ENCODE data around the gene TPRKB. TPM values are rescaled to one million over a fixed set of nuclear protein-coding genes. Genes with fewer than 3 reads are reported as not detected.
A peak's percentile ranks its signal among the peaks of the same experiment; 100 is the strongest.
"Not testable (repeated sequence)": the region's sequence is repeated elsewhere in the genome, so short reads cannot be mapped to it uniquely, and the experiment has no call there.

TPRKB gene
- total and polyA plus RNA-seq, 8 donors: 15.3 to 79.1 (median 71.8) TPM

DNA sequence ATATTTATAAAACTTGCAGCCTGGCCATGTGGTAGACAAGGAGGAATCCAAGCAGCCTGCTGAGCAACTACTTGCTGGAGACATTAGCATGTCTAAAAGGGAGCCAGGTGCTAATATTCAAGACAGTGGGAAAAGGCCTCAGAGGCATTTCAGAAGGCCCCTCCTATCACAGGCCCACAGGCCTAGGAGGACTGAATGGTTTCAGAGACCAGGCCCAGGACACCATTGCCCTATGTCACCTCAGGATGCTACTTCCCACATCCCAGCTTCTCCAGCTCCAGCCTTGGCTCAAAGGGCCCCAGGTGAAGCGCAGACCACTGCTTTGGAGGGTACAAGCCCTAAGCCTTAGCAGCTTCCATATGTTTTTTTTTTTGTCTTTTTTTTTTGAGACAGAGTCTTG lies 39.0 kb downstream of the TPRKB start:
- H3K4me1 ChIP-seq: peaks cover 0 to 13% of the 10 kb centered on the region in 2 donors
- H3K27me3 ChIP-seq: no peaks in the 10 kb centered on the region
- DNase-seq (no peak), ATAC-seq (no peak)
- H3K4me3 ChIP-seq: no peak overlapping the region
- TF ChIP-seq, protein P1, sequence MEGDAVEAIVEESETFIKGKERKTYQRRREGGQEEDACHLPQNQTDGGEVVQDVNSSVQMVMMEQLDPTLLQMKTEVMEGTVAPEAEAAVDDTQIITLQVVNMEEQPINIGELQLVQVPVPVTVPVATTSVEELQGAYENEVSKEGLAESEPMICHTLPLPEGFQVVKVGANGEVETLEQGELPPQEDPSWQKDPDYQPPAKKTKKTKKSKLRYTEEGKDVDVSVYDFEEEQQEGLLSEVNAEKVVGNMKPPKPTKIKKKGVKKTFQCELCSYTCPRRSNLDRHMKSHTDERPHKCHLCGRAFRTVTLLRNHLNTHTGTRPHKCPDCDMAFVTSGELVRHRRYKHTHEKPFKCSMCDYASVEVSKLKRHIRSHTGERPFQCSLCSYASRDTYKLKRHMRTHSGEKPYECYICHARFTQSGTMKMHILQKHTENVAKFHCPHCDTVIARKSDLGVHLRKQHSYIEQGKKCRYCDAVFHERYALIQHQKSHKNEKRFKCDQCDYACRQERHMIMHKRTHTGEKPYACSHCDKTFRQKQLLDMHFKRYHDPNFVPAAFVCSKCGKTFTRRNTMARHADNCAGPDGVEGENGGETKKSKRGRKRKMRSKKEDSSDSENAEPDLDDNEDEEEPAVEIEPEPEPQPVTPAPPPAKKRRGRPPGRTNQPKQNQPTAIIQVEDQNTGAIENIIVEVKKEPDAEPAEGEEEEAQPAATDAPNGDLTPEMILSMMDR (IDR thresholded peaks at IDR 0.05): no peak
- no peaks in the 10 kb centered on the region for H3K36me3 ChIP-seq
- H3K9me3 ChIP-seq: peaks cover 0 to 2% of the 10 kb centered on the region in 2 donors
- no peak overlapping the region for H3K27ac ChIP-seq
- intact Hi-C loops (cut with DNase I): no loop called here

DNA sequence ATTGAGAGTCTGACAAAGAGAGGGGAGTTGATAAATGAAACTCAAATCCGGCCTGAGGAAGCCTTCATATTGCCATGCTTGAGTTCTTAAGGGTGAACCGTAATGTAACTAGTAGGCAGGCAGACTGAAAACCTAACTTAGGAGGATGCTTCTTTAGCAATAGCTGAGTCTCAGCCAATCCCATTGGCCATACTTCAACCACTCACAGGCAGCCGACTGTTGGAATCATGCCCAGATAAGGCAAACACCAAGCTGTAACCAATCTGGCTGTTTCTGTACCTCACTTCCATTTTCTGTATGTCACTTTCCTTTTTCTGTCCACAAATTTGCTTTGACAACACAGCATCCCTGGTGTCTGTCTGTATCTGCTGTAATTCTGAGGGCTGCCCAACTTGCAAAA lies 39.5 kb downstream of the TPRKB start:
- TF ChIP-seq, protein P1 (IDR thresholded peaks at IDR 0.05): no peak
- no peak overlapping the region for H3K27ac ChIP-seq

DNA sequence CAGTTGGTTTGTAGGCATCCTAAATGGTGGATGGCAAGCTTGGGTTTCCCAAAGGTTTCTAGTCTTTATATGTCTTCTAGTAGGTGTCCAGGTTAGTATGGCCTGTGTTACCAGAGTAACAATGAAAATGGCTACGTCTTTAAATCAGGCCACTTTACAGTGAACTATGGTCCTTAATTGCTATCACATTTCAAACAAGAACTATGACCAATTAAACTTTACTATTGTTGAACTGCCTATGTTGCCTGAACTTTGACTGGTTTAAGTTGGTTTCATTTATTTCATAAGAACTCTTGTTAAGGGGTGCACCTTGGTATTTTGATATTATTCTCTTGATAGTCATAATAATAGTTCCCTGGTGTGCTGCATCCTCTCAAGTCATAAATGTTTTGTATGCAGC lies 40.2 kb downstream of the TPRKB start:
- H3K9me3 ChIP-seq; H3K4me3 ChIP-seq; intact Hi-C loops (cut with DNase I); H3K27ac ChIP-seq; H3K27me3 ChIP-seq; H3K36me3 ChIP-seq; ATAC-seq; DNase-seq: not testable (repeated sequence)
- H3K4me1 ChIP-seq: peaks cover 0 to 13% of the 10 kb centered on the region in 2 donors

More for the DNA sequence above, 39.5 kb downstream of the TPRKB start:
- ATAC-seq (no peak), DNase-seq (no peak)
- Histone ChIP-seq H3K27me3 (no peaks in the 10 kb centered on the region), H3K9me3 (peaks cover 0 to 2% of the 10 kb centered on the region in 2 donors), H3K4me3 (no peak overlapping the region), H3K4me1 (peaks cover 0 to 13% of the 10 kb centered on the region in 2 donors), H3K36me3 (no peaks in the 10 kb centered on the region)
- intact Hi-C loops (cut with DNase I): no loop called here

- ATAC-seq; H3K27me3 ChIP-seq; H3K4me3 ChIP-seq; H3K36me3 ChIP-seq; H3K27ac ChIP-seq; DNase-seq; intact Hi-C loops (cut with DNase I); H3K9me3 ChIP-seq: not testable (repeated sequence)
- peaks cover 0 to 13% of the 10 kb centered on the region in 2 donors for H3K4me1 ChIP-seq
These were observed 40.6 kb downstream of the TPRKB start for GRCh38 chr2:73696521-73696920.

DNA sequence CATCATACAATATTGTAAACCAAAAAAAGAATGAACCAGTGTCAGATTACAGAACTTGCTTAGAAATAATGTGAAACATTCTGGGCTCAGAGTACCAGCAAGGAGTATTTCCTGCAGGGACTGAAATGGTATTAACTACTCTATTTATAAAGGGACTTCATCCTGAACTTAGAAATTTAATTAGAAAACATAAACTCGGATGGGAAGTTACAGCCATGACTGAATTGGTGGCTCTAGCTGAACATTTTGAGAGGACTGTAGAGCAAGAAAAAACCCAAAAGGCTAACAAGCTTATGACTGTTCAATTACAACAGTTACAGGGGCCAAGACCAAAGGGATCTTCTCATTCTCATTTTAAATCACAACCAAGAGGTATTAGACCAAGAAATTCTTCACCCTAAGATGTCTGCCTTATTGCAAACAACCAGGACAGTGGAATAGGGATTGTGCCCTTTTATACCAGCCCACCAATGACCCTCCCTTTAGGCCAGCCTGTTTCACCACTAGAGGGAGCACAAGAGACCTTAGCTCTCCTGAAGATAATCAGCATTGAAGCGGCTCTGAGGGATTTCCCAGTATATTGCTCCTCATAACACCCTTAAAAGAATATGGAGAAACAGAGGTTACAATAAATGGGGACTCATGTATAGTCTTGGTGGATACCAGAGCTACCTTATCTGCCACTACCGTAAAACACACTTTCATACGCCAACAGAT lies 46.6 kb downstream of the TPRKB start:
- H3K27ac ChIP-seq; DNase-seq; H3K4me1 ChIP-seq; H3K27me3 ChIP-seq; H3K36me3 ChIP-seq; intact Hi-C loops (cut with DNase I); H3K4me3 ChIP-seq; H3K9me3 ChIP-seq: not testable (repeated sequence)
- TF ChIP-seq, protein P1 (IDR thresholded peaks at IDR 0.05): peak; percentile 26 to 39
- peak; percentile 90 for ATAC-seq

DNA sequence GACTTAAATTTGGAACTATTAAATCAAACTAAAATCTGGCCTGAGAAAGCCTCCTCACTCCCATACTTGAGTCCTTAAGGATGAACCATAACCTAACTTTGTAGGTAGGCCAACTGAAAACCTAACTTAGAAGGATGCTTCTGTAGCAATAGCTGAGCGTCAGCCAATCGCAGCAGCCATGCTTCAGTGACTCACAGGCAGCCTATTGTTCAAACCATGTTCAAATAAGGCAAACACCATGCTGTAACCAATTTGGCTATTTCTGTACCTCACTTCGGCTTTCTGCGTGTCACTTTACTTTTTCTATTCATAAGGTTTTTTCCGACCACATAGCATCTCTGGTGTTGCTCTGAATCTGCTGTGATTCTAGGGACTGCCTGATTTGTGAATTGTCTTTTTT lies 48.7 kb downstream of the TPRKB start:
- intact Hi-C loops (cut with DNase I); H3K9me3 ChIP-seq; H3K27ac ChIP-seq; H3K4me3 ChIP-seq; ATAC-seq; H3K27me3 ChIP-seq; DNase-seq; H3K4me1 ChIP-seq; H3K36me3 ChIP-seq: not testable (repeated sequence)
